A549 (cell line): ENCODE data around the gene SPCS3.

ENCODE experiments used
- CHD2 ChIP-seq: fragments of 150-350 bp; IDR thresholded peaks from 2 replicates; pipeline ENCODE4 v1.6.1; 2014; ENCODE audit warnings: low read length; ENCODE audit not compliant: partially characterized antibody
- CTCF ChIP-seq: fragments of >200 bp; sonication (Bioruptor Twin); formaldehyde crosslinking; IDR thresholded peaks from 3 replicates; pipeline ENCODE4 v1.5.1; 2016
- MAFK ChIP-seq: fragments of 450-650 bp; IDR thresholded peaks from 2 replicates; pipeline ENCODE4 v1.6.1; 2014; ENCODE audit not compliant: partially characterized antibody
- NFE2L2 ChIP-seq: fragments of 150-350 bp; conservative IDR thresholded peaks from 2 replicates; pipeline ENCODE4 v1.6.1; 2014; ENCODE audit warnings: low read length
- TF ChIP-seq, protein P1 (sequence below): fragments of 450-650 bp; IDR thresholded peaks from 2 replicates; pipeline ENCODE4 v1.6.1; 2014; ENCODE audit warnings: antibody characterized with exemption

GRCh38 chr4:176274441-176274840 lies 45.3 kb upstream of the SPCS3 start:
- no peak for TF ChIP-seq CHD2
- TF ChIP-seq CTCF: no peak
- TF ChIP-seq NFE2L2: no peak
- TF ChIP-seq, protein P1, sequence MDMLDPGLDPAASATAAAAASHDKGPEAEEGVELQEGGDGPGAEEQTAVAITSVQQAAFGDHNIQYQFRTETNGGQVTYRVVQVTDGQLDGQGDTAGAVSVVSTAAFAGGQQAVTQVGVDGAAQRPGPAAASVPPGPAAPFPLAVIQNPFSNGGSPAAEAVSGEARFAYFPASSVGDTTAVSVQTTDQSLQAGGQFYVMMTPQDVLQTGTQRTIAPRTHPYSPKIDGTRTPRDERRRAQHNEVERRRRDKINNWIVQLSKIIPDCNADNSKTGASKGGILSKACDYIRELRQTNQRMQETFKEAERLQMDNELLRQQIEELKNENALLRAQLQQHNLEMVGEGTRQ: no peak
- TF ChIP-seq MAFK: no peak
